ENCODE results near the gene NHS.

DNA sequence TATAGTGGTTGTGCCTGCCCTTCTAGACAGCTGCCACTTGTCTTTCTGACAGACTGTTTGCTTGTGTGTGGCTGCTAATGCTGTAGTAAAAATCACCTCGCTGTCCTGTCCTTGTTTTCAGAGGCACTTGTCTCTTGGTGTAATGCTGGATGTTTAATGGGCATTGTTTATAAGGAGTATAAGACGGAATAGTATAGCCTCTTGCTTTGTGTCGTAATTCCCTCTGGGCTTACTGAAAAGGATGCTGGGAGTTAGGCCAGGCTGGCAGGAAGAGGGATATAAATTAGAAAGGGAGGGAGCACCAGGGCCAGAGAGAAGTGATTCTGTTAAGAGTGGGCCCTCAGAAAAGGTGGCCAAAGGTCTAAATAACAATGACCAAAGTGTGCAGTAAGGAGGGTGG is 29.0 kb downstream of the NHS start:
- TF ChIP-seq, protein P1, sequence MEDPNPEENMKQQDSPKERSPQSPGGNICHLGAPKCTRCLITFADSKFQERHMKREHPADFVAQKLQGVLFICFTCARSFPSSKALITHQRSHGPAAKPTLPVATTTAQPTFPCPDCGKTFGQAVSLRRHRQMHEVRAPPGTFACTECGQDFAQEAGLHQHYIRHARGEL (CRISPR knock-in tag; IDR thresholded peaks at IDR 0.05), result no peak
- no peak for TF ChIP-seq SIN3A (IDR thresholded peaks at IDR 0.05; ENCODE audit: borderline replicate concordance, low read depth, low read length)
